WTC11 (cell line): Measurements from ENCODE around the gene ANXA6. TPM values are rescaled to one million over a fixed set of nuclear protein-coding genes. Genes with fewer than 3 reads are reported as not detected.

ENCODE experiments used
- ATAC-seq: fragments of 200-7000 bp; cut with Tn5 transposase; 2 replicates; pipeline ENCODE4 v1.10.0; 2021; ENCODE audit warnings: mild to moderate bottlenecking, moderate library complexity
- CTCF ChIA-PET: fragments of 300-600 bp; sonication (Branson Sonifier 250); formaldehyde crosslinking; loops from one replicate; lab custom pipeline; 2021; ENCODE audit warnings: antibody characterized with exemption; lab: Charles Lee
- POLR2A ChIA-PET: fragments of 350-600 bp; sonication (Branson Sonifier 250); formaldehyde crosslinking; loops from one replicate; lab custom pipeline; 2021; ENCODE audit warnings: antibody characterized with exemption; lab: Charles Lee
- DNase-seq: peaks from one replicate; pipeline ENCODE4 v3.0.0; 2021; ENCODE audit warnings: low spot score
- H3K27ac Mint-ChIP-seq: 2 replicates; pipeline ENCODE4 v1.8.0; 2021; ENCODE audit warnings: mixed read lengths
- H3K27me3 Mint-ChIP-seq: 2 replicates; pipeline ENCODE4 v1.8.0; 2021; ENCODE audit warnings: low read depth, mild to moderate bottlenecking, moderate library complexity, mixed read lengths
- H3K36me3 Mint-ChIP-seq: 2 replicates; pipeline ENCODE4 v1.8.0; 2021; ENCODE audit warnings: mixed read lengths
- H3K4me1 Mint-ChIP-seq: 2 replicates; pipeline ENCODE4 v1.8.0; 2022; ENCODE audit warnings: mixed read lengths
- H3K4me3 Mint-ChIP-seq: 2 replicates; pipeline ENCODE4 v1.8.0; 2021; ENCODE audit warnings: mild to moderate bottlenecking, moderate library complexity, mixed read lengths
- H3K9me3 Mint-ChIP-seq: 2 replicates; pipeline ENCODE4 v1.8.0; 2021; ENCODE audit warnings: mixed read lengths
- CREM ChIP-seq: sonication (generic); formaldehyde crosslinking; IDR thresholded peaks from 2 replicates; pipeline ENCODE4 v1.8.1; 2022; ENCODE audit warnings: mild to moderate bottlenecking, missing genetic modification reagents, moderate library complexity
- ELF4 ChIP-seq: sonication (generic); formaldehyde crosslinking; IDR thresholded peaks from 2 replicates; pipeline ENCODE4 v1.8.1; 2022; ENCODE audit warnings: low read depth, mild to moderate bottlenecking, moderate library complexity, missing genetic modification reagents
- EMX1 ChIP-seq: fragments of 250-450 bp; sonication (Bioruptor Pico); IDR thresholded peaks from 2 replicates; pipeline ENCODE4 v1.8.0; 2021; ENCODE audit warnings: mild to moderate bottlenecking
- GABPB1 ChIP-seq: sonication (generic); formaldehyde crosslinking; IDR thresholded peaks from 2 replicates; pipeline ENCODE4 v1.8.1; 2023; ENCODE audit warnings: mild to moderate bottlenecking, missing genetic modification reagents
- HMGA2 ChIP-seq: fragments of 250-450 bp; sonication (Bioruptor Pico); IDR thresholded peaks from 2 replicates; pipeline ENCODE4 v1.4.0; 2021; ENCODE audit warnings: mild to moderate bottlenecking, moderate library complexity
- JUN ChIP-seq: sonication (generic); formaldehyde crosslinking; IDR thresholded peaks from 2 replicates; pipeline ENCODE4 v1.8.0; 2023; ENCODE audit warnings: mild to moderate bottlenecking, missing genetic modification reagents
- MXD4 ChIP-seq: fragments of 250-450 bp; sonication (Bioruptor Pico); IDR thresholded peaks from 2 replicates; pipeline ENCODE4 v1.8.0; 2021; ENCODE audit warnings: mild to moderate bottlenecking, moderate library complexity, borderline replicate concordance
- MYBL2 ChIP-seq: sonication (generic); formaldehyde crosslinking; IDR thresholded peaks from 2 replicates; pipeline ENCODE4 v1.8.1; 2023; ENCODE audit warnings: mild to moderate bottlenecking, moderate library complexity, missing genetic modification reagents
- NFE2L1 ChIP-seq: sonication (generic); formaldehyde crosslinking; IDR thresholded peaks from 2 replicates; pipeline ENCODE4 v1.8.1; 2023; ENCODE audit warnings: missing genetic modification reagents
- NR2C2 ChIP-seq: sonication (generic); formaldehyde crosslinking; IDR thresholded peaks from 2 replicates; pipeline ENCODE4 v1.8.0; 2022; ENCODE audit warnings: mild to moderate bottlenecking, missing genetic modification reagents
- OVOL2 ChIP-seq: fragments of 250-450 bp; sonication (Bioruptor Pico); IDR thresholded peaks from 2 replicates; pipeline ENCODE4 v1.9.0; 2021; ENCODE audit warnings: mild to moderate bottlenecking, borderline replicate concordance
- SMAD3 ChIP-seq: sonication (generic); formaldehyde crosslinking; IDR thresholded peaks from 2 replicates; pipeline ENCODE4 v1.8.0; 2022; ENCODE audit warnings: missing genetic modification reagents, mild to moderate bottlenecking, borderline replicate concordance
- SOX15 ChIP-seq: fragments of 250-450 bp; sonication (Bioruptor Pico); IDR thresholded peaks from 2 replicates; pipeline ENCODE4 v1.9.0; 2021; ENCODE audit warnings: mild to moderate bottlenecking
- TCF7 ChIP-seq: sonication (generic); formaldehyde crosslinking; IDR thresholded peaks from 2 replicates; pipeline ENCODE4 v1.8.0; 2022; ENCODE audit warnings: mild to moderate bottlenecking, low read depth, missing genetic modification reagents, moderate library complexity
- TEAD1 ChIP-seq: sonication (generic); formaldehyde crosslinking; IDR thresholded peaks from 2 replicates; pipeline ENCODE4 v1.8.0; 2022; ENCODE audit warnings: mild to moderate bottlenecking, missing genetic modification reagents
- ZNF121 ChIP-seq: sonication (generic); formaldehyde crosslinking; IDR thresholded peaks from 2 replicates; pipeline ENCODE4 v1.8.0; 2023; ENCODE audit warnings: missing genetic modification reagents
- ZNF138 ChIP-seq: sonication (generic); formaldehyde crosslinking; conservative IDR thresholded peaks from 2 replicates; pipeline ENCODE4 v1.8.1; 2022; ENCODE audit warnings: mild to moderate bottlenecking, moderate library complexity, missing genetic modification reagents
- ZNF232 ChIP-seq: sonication (generic); formaldehyde crosslinking; IDR thresholded peaks from 2 replicates; pipeline ENCODE4 v1.8.0; 2022; ENCODE audit warnings: mild to moderate bottlenecking, missing genetic modification reagents
- ZNF671 ChIP-seq: fragments of 250-450 bp; sonication (Bioruptor Pico); IDR thresholded peaks from 2 replicates; pipeline ENCODE4 v1.8.0; 2021; ENCODE audit warnings: mild to moderate bottlenecking
- total RNA-seq: library from RNA; stranded (reverse); gene quantifications from 3 replicates; pipeline ENCODE4 v1.2.3, GENCODE V29; 2021
- TF ChIP-seq, protein P1 (sequence below): sonication (generic); formaldehyde crosslinking; IDR thresholded peaks from 2 replicates; pipeline ENCODE4 v1.8.1; 2023; ENCODE audit warnings: mild to moderate bottlenecking, missing genetic modification reagents, borderline replicate concordance
- TF ChIP-seq, protein P2 (sequence below): fragments of 250-450 bp; sonication (Bioruptor Pico); IDR thresholded peaks from 2 replicates; pipeline ENCODE4 v2.1.2; 2022; ENCODE audit warnings: mild to moderate bottlenecking, moderate library complexity
- TF ChIP-seq, protein P3 (sequence below): sonication (generic); formaldehyde crosslinking; conservative IDR thresholded peaks from 2 replicates; pipeline ENCODE4 v1.8.1; 2022; ENCODE audit warnings: mild to moderate bottlenecking, missing genetic modification reagents
- TF ChIP-seq, protein P4 (sequence below): sonication (generic); formaldehyde crosslinking; IDR thresholded peaks from 2 replicates; pipeline ENCODE4 v1.8.1; 2023; ENCODE audit warnings: mild to moderate bottlenecking, missing genetic modification reagents
- TF ChIP-seq, protein P5 (sequence below): sonication (generic); formaldehyde crosslinking; IDR thresholded peaks from 2 replicates; pipeline ENCODE4 v1.8.0; 2022; ENCODE audit warnings: mild to moderate bottlenecking, missing genetic modification reagents
- TF ChIP-seq, protein P6 (sequence below): fragments of 200-600 bp; IDR thresholded peaks from 2 replicates; pipeline ENCODE4 v1.8.0; 2022; ENCODE audit warnings: antibody characterized with exemption

Gene ANXA6
- total RNA-seq, 1 experiment from 2014 or later: 92.8 TPM

DNA sequence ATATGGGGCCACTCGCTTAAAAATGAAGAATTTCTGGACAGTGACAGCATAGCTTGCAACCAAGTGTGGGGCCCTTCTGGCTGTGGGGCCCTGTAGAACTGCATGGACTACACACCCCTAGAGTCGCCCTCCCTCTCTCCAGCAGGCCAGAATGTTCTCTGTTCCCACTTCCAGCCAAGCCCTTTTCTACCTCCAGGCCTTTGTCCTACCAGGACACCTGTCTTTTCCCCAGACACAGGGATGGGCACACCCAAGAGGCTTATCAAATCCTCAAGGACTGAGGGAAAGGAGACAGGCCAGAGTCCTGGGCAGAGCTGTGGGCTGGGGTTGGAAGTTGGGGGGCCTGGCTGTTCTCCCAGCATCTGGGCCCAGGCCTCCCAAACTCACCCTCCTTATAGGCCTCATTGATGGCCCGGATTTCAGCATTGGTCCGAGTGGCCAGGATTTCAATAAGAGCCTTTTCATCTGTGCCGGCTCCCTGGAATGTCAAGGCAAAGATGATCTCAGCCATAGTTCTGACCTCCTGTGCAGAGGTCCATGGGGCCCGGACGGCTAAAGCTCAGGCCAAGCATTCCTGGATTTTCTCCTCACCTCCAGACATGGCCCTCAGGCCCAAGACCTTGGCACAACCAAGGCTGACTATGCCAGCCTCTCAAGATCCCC is 38.5 kb downstream of the ANXA6 start:
- no peaks in the 10 kb centered on the region for H3K27me3 Mint-ChIP-seq
- no peaks in the 10 kb centered on the region for H3K9me3 Mint-ChIP-seq
- TF ChIP-seq ZNF671 (CRISPR knock-in tag) (no peak), ZNF232 (CRISPR knock-in tag) (no peak), ZNF138 (CRISPR knock-in tag) (no peak), HMGA2 (no peak), TCF7 (CRISPR knock-in tag) (no peak), SMAD3 (CRISPR knock-in tag) (no peak), EMX1 (CRISPR knock-in tag) (no peak), MXD4 (no peak), ZNF121 (CRISPR knock-in tag) (no peak), CREM (CRISPR knock-in tag) (no peak), NFE2L1 (CRISPR knock-in tag) (no peak), TEAD1 (CRISPR knock-in tag) (no peak), NR2C2 (CRISPR knock-in tag) (no peak)
- TF ChIP-seq, protein P1, sequence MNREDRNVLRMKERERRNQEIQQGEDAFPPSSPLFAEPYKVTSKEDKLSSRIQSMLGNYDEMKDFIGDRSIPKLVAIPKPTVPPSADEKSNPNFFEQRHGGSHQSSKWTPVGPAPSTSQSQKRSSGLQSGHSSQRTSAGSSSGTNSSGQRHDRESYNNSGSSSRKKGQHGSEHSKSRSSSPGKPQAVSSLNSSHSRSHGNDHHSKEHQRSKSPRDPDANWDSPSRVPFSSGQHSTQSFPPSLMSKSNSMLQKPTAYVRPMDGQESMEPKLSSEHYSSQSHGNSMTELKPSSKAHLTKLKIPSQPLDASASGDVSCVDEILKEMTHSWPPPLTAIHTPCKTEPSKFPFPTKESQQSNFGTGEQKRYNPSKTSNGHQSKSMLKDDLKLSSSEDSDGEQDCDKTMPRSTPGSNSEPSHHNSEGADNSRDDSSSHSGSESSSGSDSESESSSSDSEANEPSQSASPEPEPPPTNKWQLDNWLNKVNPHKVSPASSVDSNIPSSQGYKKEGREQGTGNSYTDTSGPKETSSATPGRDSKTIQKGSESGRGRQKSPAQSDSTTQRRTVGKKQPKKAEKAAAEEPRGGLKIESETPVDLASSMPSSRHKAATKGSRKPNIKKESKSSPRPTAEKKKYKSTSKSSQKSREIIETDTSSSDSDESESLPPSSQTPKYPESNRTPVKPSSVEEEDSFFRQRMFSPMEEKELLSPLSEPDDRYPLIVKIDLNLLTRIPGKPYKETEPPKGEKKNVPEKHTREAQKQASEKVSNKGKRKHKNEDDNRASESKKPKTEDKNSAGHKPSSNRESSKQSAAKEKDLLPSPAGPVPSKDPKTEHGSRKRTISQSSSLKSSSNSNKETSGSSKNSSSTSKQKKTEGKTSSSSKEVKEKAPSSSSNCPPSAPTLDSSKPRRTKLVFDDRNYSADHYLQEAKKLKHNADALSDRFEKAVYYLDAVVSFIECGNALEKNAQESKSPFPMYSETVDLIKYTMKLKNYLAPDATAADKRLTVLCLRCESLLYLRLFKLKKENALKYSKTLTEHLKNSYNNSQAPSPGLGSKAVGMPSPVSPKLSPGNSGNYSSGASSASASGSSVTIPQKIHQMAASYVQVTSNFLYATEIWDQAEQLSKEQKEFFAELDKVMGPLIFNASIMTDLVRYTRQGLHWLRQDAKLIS (CRISPR knock-in tag): no peak
- TF ChIP-seq, protein P2, sequence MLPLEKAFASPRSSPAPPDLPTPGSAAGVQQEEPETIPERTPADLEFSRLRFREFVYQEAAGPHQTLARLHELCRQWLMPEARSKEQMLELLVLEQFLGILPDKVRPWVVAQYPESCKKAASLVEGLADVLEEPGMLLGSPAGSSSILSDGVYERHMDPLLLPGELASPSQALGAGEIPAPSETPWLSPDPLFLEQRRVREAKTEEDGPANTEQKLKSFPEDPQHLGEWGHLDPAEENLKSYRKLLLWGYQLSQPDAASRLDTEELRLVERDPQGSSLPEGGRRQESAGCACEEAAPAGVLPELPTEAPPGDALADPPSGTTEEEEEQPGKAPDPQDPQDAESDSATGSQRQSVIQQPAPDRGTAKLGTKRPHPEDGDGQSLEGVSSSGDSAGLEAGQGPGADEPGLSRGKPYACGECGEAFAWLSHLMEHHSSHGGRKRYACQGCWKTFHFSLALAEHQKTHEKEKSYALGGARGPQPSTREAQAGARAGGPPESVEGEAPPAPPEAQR (CRISPR knock-in tag): no peak
- TF ChIP-seq, protein P3, sequence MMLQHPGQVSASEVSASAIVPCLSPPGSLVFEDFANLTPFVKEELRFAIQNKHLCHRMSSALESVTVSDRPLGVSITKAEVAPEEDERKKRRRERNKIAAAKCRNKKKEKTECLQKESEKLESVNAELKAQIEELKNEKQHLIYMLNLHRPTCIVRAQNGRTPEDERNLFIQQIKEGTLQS (CRISPR knock-in tag): no peak
- TF ChIP-seq, protein P4, sequence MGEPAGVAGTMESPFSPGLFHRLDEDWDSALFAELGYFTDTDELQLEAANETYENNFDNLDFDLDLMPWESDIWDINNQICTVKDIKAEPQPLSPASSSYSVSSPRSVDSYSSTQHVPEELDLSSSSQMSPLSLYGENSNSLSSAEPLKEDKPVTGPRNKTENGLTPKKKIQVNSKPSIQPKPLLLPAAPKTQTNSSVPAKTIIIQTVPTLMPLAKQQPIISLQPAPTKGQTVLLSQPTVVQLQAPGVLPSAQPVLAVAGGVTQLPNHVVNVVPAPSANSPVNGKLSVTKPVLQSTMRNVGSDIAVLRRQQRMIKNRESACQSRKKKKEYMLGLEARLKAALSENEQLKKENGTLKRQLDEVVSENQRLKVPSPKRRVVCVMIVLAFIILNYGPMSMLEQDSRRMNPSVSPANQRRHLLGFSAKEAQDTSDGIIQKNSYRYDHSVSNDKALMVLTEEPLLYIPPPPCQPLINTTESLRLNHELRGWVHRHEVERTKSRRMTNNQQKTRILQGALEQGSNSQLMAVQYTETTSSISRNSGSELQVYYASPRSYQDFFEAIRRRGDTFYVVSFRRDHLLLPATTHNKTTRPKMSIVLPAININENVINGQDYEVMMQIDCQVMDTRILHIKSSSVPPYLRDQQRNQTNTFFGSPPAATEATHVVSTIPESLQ (CRISPR knock-in tag): no peak
- ChIA-PET CTCF (interaction anchor here (1.1 to 11.9 kb wide), 3 partner anchors 47 to 117 kb away, joined by 4 to 305 read pairs (median 53); no protein-coding TSS in a partner anchor), POLR2A (no interaction called here)
- no peak overlapping the region for H3K4me3 Mint-ChIP-seq
- no peaks in the 10 kb centered on the region for H3K4me1 Mint-ChIP-seq
- no peak overlapping the region for H3K27ac Mint-ChIP-seq
- peaks cover 26% of the 10 kb centered on the region for H3K36me3 Mint-ChIP-seq
- no peak for ATAC-seq
- DNase-seq: no peak

DNA sequence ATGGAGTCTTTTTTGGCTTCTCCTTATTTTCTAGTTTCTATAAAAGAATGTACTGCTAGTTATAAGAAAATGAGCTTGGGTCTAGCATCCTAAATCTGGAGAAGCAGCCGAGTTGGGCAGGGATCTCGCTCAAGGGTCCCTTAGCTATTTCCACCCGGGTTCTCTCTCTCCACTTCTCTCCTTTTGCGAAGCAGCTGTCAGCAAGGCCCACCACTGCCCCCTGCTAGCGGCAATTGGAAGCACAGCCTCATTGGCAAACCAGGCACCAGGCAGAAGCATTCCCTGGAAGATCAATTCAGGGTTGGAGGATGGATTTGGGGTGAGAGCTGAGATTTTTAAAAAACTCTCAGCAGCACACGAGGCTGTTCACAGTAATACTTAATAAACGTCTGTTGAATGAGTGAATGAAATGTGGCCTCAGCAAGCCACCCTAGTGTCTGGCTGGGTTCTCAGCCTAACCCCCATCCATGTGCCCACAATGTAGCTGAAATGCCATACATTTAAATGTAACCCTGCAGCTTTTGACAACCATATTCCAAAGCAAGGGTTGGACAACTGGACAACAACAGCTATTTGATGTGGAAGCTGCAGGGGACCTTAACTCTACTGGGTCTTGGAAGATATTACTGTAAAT is 42.2 kb downstream of the ANXA6 start:
- DNase-seq (peak; percentile 88), ATAC-seq (peak; percentile 86)
- no peak overlapping the region for H3K4me3 Mint-ChIP-seq
- no peak overlapping the region for H3K27ac Mint-ChIP-seq
- peaks cover 16% of the 10 kb centered on the region for H3K36me3 Mint-ChIP-seq
- CTCF ChIA-PET: interaction anchor here (0.7 to 11.9 kb wide), 63 partner anchors 9 to 541 kb away, joined by 3 to 305 read pairs (median 5); partner anchors contain the start of genes ANXA6, CCDC69, GM2A and GPX3
- no peaks in the 10 kb centered on the region; the same call in 1 of the 2 replicates for H3K27me3 Mint-ChIP-seq
- H3K4me1 Mint-ChIP-seq: no peaks in the 10 kb centered on the region
- POLR2A ChIA-PET: interaction anchor here (0.6 to 1.7 kb wide), 4 partner anchors 10 to 108 kb away, joined by 3 to 4 read pairs (median 4); partner anchors contain the start of gene CCDC69
- H3K9me3 Mint-ChIP-seq: no peaks in the 10 kb centered on the region
- TF ChIP-seq MYBL2 (CRISPR knock-in tag) (no peak), ELF4 (CRISPR knock-in tag) (no peak), ZNF121 (CRISPR knock-in tag) (peak; percentile 66; the same call in 1 of the 2 replicates), SOX15 (no peak), OVOL2 (CRISPR knock-in tag) (no peak), JUN (CRISPR knock-in tag) (no peak), GABPB1 (no peak)
- TF ChIP-seq, protein P5, sequence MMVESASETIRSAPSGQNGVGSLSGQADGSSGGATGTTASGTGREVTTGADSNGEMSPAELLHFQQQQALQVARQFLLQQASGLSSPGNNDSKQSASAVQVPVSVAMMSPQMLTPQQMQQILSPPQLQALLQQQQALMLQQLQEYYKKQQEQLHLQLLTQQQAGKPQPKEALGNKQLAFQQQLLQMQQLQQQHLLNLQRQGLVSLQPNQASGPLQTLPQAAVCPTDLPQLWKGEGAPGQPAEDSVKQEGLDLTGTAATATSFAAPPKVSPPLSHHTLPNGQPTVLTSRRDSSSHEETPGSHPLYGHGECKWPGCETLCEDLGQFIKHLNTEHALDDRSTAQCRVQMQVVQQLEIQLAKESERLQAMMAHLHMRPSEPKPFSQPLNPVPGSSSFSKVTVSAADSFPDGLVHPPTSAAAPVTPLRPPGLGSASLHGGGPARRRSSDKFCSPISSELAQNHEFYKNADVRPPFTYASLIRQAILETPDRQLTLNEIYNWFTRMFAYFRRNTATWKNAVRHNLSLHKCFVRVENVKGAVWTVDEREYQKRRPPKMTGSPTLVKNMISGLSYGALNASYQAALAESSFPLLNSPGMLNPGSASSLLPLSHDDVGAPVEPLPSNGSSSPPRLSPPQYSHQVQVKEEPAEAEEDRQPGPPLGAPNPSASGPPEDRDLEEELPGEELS: no peak
- TF ChIP-seq, protein P6, sequence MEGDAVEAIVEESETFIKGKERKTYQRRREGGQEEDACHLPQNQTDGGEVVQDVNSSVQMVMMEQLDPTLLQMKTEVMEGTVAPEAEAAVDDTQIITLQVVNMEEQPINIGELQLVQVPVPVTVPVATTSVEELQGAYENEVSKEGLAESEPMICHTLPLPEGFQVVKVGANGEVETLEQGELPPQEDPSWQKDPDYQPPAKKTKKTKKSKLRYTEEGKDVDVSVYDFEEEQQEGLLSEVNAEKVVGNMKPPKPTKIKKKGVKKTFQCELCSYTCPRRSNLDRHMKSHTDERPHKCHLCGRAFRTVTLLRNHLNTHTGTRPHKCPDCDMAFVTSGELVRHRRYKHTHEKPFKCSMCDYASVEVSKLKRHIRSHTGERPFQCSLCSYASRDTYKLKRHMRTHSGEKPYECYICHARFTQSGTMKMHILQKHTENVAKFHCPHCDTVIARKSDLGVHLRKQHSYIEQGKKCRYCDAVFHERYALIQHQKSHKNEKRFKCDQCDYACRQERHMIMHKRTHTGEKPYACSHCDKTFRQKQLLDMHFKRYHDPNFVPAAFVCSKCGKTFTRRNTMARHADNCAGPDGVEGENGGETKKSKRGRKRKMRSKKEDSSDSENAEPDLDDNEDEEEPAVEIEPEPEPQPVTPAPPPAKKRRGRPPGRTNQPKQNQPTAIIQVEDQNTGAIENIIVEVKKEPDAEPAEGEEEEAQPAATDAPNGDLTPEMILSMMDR: peak; percentile 87
